ENCODE data around the gene CPEB3.
"Not testable (repeated sequence)": the region's sequence is repeated elsewhere in the genome, so short reads cannot be mapped to it uniquely, and the experiment has no call there.

The CPEB3 gene

GRCh38 chr10:92240289-92241157 is 50.4 kb downstream of the CPEB3 start:
- H3K4me1 Mint-ChIP-seq, result peaks cover 36% of the 10 kb centered on the region
- DNase-seq (peak; percentile 13 to 25), ATAC-seq (peak; percentile 43)

GRCh38 chr10:92239600-92240288 is 51.1 kb downstream of the CPEB3 start:
- Mint-ChIP-seq H3K4me3 (peak overlapping the region; percentile 75 to 95), H3K27ac (peak overlapping the region in 1 of 2 donors; percentile 55), H3K4me1 (peaks cover 36% of the 10 kb centered on the region), H3K9me3 (no peaks in the 10 kb centered on the region), H3K27me3 (peaks cover 20% of the 10 kb centered on the region)
- peak; percentile 82 for ATAC-seq
- DNase-seq, result peak; percentile 16 to 38

More at GRCh38 chr10:92240289-92241157, 50.4 kb downstream of the CPEB3 start:
- no peaks in the 10 kb centered on the region for H3K9me3 Mint-ChIP-seq
- H3K27me3 Mint-ChIP-seq, result peaks cover 20% of the 10 kb centered on the region
- peak overlapping the region; percentile 75 to 95 for H3K4me3 Mint-ChIP-seq
- peak overlapping the region; percentile 55 to 79 for H3K27ac Mint-ChIP-seq

- Mint-ChIP-seq H3K4me3 (peak overlapping the region; percentile 76), H3K4me1 (peaks cover 32% of the 10 kb centered on the region), H3K9me3 (no peaks in the 10 kb centered on the region), H3K27ac (no peak overlapping the region), H3K27me3 (peaks cover 20% of the 10 kb centered on the region)
- DNase-seq (no peak), ATAC-seq (peak; percentile 56)
These were observed 51.7 kb downstream of the CPEB3 start for GRCh38 chr10:92239151-92239599.

- ATAC-seq, result no peak
- H3K4me1 Mint-ChIP-seq, result peaks cover 32% of the 10 kb centered on the region
- DNase-seq, result no peak
- H3K4me3 Mint-ChIP-seq, result peak overlapping the region; percentile 76
- H3K27me3 Mint-ChIP-seq, result peaks cover 20% of the 10 kb centered on the region
- no peaks in the 10 kb centered on the region for H3K9me3 Mint-ChIP-seq
- H3K27ac Mint-ChIP-seq, result no peak overlapping the region
These were observed 52.2 kb downstream of the CPEB3 start for GRCh38 chr10:92238586-92239098.

- H3K4me3 Mint-ChIP-seq, result no peak overlapping the region
- no peak overlapping the region for H3K27ac Mint-ChIP-seq
- DNase-seq (no peak), ATAC-seq (no peak)
- H3K4me1 Mint-ChIP-seq, result peaks cover 29% of the 10 kb centered on the region
- H3K9me3 Mint-ChIP-seq, result no peaks in the 10 kb centered on the region
- peaks cover 20% of the 10 kb centered on the region for H3K27me3 Mint-ChIP-seq
These were observed 52.8 kb downstream of the CPEB3 start for GRCh38 chr10:92238054-92238585.

GRCh38 chr10:92231196-92231595 is 59.7 kb downstream of the CPEB3 start:
- no peaks in the 10 kb centered on the region for H3K9me3 Mint-ChIP-seq

GRCh38 chr10:92222603-92223262 is 68.1 kb downstream of the CPEB3 start:
- H3K27me3 Mint-ChIP-seq, result no peaks in the 10 kb centered on the region
- no peaks in the 10 kb centered on the region for H3K4me1 Mint-ChIP-seq
- DNase-seq (no peak), ATAC-seq (no peak)
- no peaks in the 10 kb centered on the region for H3K9me3 Mint-ChIP-seq
- no peak overlapping the region for H3K4me3 Mint-ChIP-seq
- no peak overlapping the region for H3K27ac Mint-ChIP-seq

More at GRCh38 chr10:92231196-92231595, 59.7 kb downstream of the CPEB3 start:
- no peak for ATAC-seq
- Mint-ChIP-seq H3K4me1 (peaks cover 5% of the 10 kb centered on the region), H3K27ac (no peak overlapping the region), H3K4me3 (no peak overlapping the region), H3K27me3 (no peaks in the 10 kb centered on the region)
- DNase-seq, result no peak

GRCh38 chr10:92219559-92219958 is 71.3 kb downstream of the CPEB3 start:
- Mint-ChIP-seq H3K27ac (no peak overlapping the region), H3K4me3 (no peak overlapping the region)

GRCh38 chr10:92218569-92218968 is 72.3 kb downstream of the CPEB3 start:
- Mint-ChIP-seq H3K4me1 (peaks cover 6% of the 10 kb centered on the region), H3K27ac (no peak overlapping the region), H3K9me3 (no peaks in the 10 kb centered on the region), H3K27me3 (no peaks in the 10 kb centered on the region), H3K4me3 (no peak overlapping the region)
- ATAC-seq (no peak), DNase-seq (no peak)

More at GRCh38 chr10:92219559-92219958, 71.3 kb downstream of the CPEB3 start:
- Mint-ChIP-seq H3K9me3 (no peaks in the 10 kb centered on the region), H3K4me1 (no peaks in the 10 kb centered on the region), H3K27me3 (no peaks in the 10 kb centered on the region)
- ATAC-seq (no peak), DNase-seq (no peak)

- not testable (repeated sequence) for DNase-seq, H3K4me3 Mint-ChIP-seq, H3K9me3 Mint-ChIP-seq, ATAC-seq, H3K4me1 Mint-ChIP-seq, H3K27me3 Mint-ChIP-seq, H3K27ac Mint-ChIP-seq
These were observed 74.3 kb downstream of the CPEB3 start for GRCh38 chr10:92216608-92217007.

- ATAC-seq, H3K27ac Mint-ChIP-seq, H3K27me3 Mint-ChIP-seq, H3K9me3 Mint-ChIP-seq, H3K4me3 Mint-ChIP-seq, H3K4me1 Mint-ChIP-seq, DNase-seq: not testable (repeated sequence)
These were observed 75.7 kb downstream of the CPEB3 start for GRCh38 chr10:92215222-92215621.

GRCh38 chr10:92213049-92213448 is 77.8 kb downstream of the CPEB3 start:
- DNase-seq (no peak), ATAC-seq (no peak)
- H3K4me3 Mint-ChIP-seq, result no peak overlapping the region
- no peak overlapping the region for H3K27ac Mint-ChIP-seq
- no peaks in the 10 kb centered on the region for H3K27me3 Mint-ChIP-seq
- H3K9me3 Mint-ChIP-seq, result no peaks in the 10 kb centered on the region
- H3K4me1 Mint-ChIP-seq, result peaks cover 8% of the 10 kb centered on the region

- H3K9me3 Mint-ChIP-seq, result no peaks in the 10 kb centered on the region
- H3K4me1 Mint-ChIP-seq, result peaks cover 3% of the 10 kb centered on the region
- H3K27ac Mint-ChIP-seq, result peak overlapping the region in 1 of 2 donors; percentile 46
- no peak for ATAC-seq
- H3K4me3 Mint-ChIP-seq, result no peak overlapping the region
- H3K27me3 Mint-ChIP-seq, result no peaks in the 10 kb centered on the region
- no peak for DNase-seq
These were observed 82.1 kb downstream of the CPEB3 start for GRCh38 chr10:92208736-92209135.

- ATAC-seq (no peak), DNase-seq (no peak)
- Mint-ChIP-seq H3K4me1 (no peaks in the 10 kb centered on the region), H3K9me3 (no peaks in the 10 kb centered on the region), H3K27me3 (no peaks in the 10 kb centered on the region), H3K4me3 (no peak overlapping the region), H3K27ac (no peak overlapping the region)
These were observed 82.6 kb downstream of the CPEB3 start for GRCh38 chr10:92208157-92208720.

- Mint-ChIP-seq H3K27me3 (no peaks in the 10 kb centered on the region), H3K9me3 (no peaks in the 10 kb centered on the region), H3K4me3 (no peak overlapping the region), H3K4me1 (no peaks in the 10 kb centered on the region), H3K27ac (no peak overlapping the region)
- ATAC-seq (no peak), DNase-seq (no peak)
These were observed 83.8 kb downstream of the CPEB3 start for GRCh38 chr10:92207061-92207460.
